ENCODE results near the gene CD83. TPM values are rescaled to one million over a fixed set of nuclear protein-coding genes. Genes with fewer than 3 reads are reported as not detected.

The CD83 gene
- total and polyA plus RNA-seq, 7 donors = 0.10 to 2.1 (median 0.71) TPM

DNA sequence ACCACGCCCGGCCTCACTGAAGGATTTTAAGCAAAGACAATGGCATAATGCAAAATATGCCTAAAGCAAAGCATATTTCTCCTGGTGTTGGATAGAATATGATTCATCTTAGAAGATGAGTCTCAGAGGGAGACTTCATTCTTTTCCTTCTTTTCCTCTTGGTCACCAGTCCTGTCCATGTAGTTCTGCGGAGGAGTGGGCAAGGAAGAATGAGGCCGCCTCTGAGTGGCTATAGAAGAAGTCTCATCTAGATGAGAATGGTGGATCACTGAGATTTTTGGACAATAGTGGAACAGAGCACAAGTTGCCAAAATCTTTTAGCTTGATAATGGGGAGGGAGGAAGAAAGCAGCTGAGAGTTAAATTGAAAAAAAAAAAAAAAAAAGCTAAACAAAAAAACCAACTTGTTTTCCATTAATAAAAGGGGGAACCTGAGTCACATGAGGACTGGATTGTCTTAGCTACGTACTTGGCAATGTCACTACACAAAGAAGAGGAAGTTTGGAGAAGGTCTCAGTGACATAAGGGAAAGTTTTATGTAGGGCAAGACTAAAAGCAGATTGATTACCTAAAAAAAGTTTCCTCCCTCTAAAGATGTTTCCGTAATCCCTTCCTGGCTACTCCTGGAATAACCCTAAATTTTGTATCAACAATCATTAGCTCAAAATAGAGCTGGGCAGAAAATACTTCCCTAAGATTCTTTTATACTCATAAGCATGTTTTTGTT, 6.0 kb downstream of the CD83 start:
- WGBS, 3 donors = 80 to 93% (median 87%) methylated on average over 6 of the region's 6 CpGs
- H3K4me1 ChIP-seq = no peaks in the 10 kb centered on the region
- no peaks in the 10 kb centered on the region for H3K9me3 ChIP-seq
- no peak for ATAC-seq
- no peaks in the 10 kb centered on the region for H3K36me3 ChIP-seq (ENCODE audit: insufficient read depth in 1 of 2, low read depth in 1 of 2)
- no peak overlapping the region for H3K4me3 ChIP-seq
- H3K27ac ChIP-seq = no peak overlapping the region
- DNase-seq = no peak
- TF ChIP-seq, protein P1, sequence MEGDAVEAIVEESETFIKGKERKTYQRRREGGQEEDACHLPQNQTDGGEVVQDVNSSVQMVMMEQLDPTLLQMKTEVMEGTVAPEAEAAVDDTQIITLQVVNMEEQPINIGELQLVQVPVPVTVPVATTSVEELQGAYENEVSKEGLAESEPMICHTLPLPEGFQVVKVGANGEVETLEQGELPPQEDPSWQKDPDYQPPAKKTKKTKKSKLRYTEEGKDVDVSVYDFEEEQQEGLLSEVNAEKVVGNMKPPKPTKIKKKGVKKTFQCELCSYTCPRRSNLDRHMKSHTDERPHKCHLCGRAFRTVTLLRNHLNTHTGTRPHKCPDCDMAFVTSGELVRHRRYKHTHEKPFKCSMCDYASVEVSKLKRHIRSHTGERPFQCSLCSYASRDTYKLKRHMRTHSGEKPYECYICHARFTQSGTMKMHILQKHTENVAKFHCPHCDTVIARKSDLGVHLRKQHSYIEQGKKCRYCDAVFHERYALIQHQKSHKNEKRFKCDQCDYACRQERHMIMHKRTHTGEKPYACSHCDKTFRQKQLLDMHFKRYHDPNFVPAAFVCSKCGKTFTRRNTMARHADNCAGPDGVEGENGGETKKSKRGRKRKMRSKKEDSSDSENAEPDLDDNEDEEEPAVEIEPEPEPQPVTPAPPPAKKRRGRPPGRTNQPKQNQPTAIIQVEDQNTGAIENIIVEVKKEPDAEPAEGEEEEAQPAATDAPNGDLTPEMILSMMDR (IDR thresholded peaks at IDR 0.05) = no peak
- intact Hi-C loops (cut with DNase I) = no loop called here
- H3K27me3 ChIP-seq (ENCODE audit: insufficient read depth in 3 of 3, low read length in 2 of 3) = no peaks in the 10 kb centered on the region

DNA sequence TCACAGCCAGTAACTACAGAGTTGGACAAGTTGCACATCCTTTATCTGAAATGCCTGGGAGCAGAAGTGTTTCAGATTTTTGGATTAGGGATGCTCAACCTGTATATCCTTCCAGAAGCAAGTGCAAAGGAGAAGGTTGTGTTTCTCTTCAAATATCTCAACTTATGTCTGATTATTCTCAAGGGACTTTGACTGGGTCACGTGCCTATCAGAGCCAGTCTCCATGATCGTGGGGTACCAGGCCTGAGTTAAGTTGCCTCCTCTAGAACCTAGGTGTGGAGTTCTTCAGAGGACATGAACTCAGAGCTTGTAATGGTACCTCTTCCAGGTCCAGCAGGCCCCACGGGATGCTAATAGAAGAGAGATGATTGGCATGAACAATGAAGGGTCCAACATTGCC, 7.8 kb downstream of the CD83 start:
- no peak overlapping the region for H3K4me3 ChIP-seq
- no peaks in the 10 kb centered on the region for H3K36me3 ChIP-seq (ENCODE audit: insufficient read depth in 1 of 2, low read depth in 1 of 2)
- no peak overlapping the region for H3K27ac ChIP-seq
- DNase-seq = no peak
- H3K4me1 ChIP-seq = no peaks in the 10 kb centered on the region
- no peaks in the 10 kb centered on the region for H3K9me3 ChIP-seq
- no peaks in the 10 kb centered on the region for H3K27me3 ChIP-seq (ENCODE audit: insufficient read depth in 3 of 3, low read length in 2 of 3)
- ATAC-seq = no peak
- intact Hi-C loops (cut with DNase I) = loop anchor here in 1 of 2 donors (5.0 kb wide), 1 partner anchor 1497 kb away; no protein-coding TSS in a partner anchor
- TF ChIP-seq, protein P1 (IDR thresholded peaks at IDR 0.05) = no peak
- 73 to 90% (median 75%) methylated on average over 3 of the region's 3 CpGs for WGBS, 3 donors

DNA sequence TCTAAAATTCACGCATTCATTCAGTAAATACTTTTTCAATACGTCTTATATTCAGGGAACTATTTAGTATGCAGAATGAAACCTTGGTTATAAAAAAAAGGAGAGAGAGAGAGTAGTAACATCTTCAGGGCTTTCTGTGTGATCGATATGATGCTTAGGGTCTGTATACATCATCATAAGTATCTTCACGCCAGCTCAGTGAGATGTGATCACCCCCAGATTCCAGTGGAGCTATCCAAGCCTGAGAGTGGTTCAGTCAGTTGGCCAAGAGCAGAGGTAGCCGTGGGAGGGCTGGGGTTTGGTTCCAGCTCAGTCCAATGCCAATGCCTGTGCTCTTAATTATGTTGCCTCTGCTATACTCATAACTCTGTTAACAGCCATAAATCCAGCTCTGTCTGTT, 8.6 kb downstream of the CD83 start:
- no peak overlapping the region for H3K27ac ChIP-seq
- H3K27me3 ChIP-seq (ENCODE audit: insufficient read depth in 3 of 3, low read length in 2 of 3) = no peaks in the 10 kb centered on the region
- TF ChIP-seq, protein P1 (IDR thresholded peaks at IDR 0.05) = no peak
- WGBS, 3 donors = 64 to 76% (median 67%) methylated on average over 5 of the region's 5 CpGs
- no peak overlapping the region for H3K4me3 ChIP-seq
- H3K36me3 ChIP-seq (ENCODE audit: insufficient read depth in 1 of 2, low read depth in 1 of 2) = no peaks in the 10 kb centered on the region
- no peaks in the 10 kb centered on the region for H3K4me1 ChIP-seq
- no peaks in the 10 kb centered on the region for H3K9me3 ChIP-seq
- ATAC-seq (no peak), DNase-seq (no peak)
- intact Hi-C loops (cut with DNase I) = loop anchor here in 1 of 2 donors (5.0 kb wide), 1 partner anchor 1496 kb away; no protein-coding TSS in a partner anchor

DNA sequence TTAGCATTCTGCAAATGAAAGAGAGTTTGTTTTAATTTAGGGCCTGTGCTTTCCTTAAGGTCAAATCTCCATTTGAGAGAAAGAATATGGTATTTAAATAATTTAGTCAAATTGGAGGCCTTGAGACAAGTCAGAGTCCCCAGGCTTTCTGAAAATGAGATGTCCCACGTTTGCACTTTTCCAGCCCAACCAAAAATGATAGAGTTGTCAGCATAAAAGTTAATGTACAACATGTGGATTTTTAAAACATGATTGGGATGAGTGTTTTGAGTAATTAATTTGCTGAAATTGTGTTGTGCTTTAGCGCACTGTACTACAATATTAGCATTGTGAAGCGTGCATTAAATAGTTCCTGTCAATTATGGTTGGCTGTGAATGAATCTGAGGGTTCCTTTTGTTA, 10.0 kb downstream of the CD83 start:
- 74 to 80% (median 76%) methylated on average over 3 of the region's 3 CpGs for WGBS, 3 donors
- intact Hi-C loops (cut with DNase I) = loop anchor here in 1 of 2 donors (5.0 kb wide), 1 partner anchor 1495 kb away; no protein-coding TSS in a partner anchor
- H3K4me1 ChIP-seq = no peaks in the 10 kb centered on the region

More for the DNA sequence above, 10.0 kb downstream of the CD83 start:
- no peak overlapping the region for H3K4me3 ChIP-seq
- ATAC-seq (no peak), DNase-seq (no peak)
- no peaks in the 10 kb centered on the region for H3K27me3 ChIP-seq (ENCODE audit: insufficient read depth in 3 of 3, low read length in 2 of 3)
- no peak overlapping the region for H3K27ac ChIP-seq
- TF ChIP-seq, protein P1 (IDR thresholded peaks at IDR 0.05) = no peak
- H3K36me3 ChIP-seq (ENCODE audit: insufficient read depth in 1 of 2, low read depth in 1 of 2) = no peaks in the 10 kb centered on the region
- no peaks in the 10 kb centered on the region for H3K9me3 ChIP-seq

Data from psoas muscle (tissue), 8 donors.